Neural progenitor cell (in vitro differentiated cells): ENCODE results near the gene CPT1B. TPM values are rescaled to one million over a fixed set of nuclear protein-coding genes. Genes with fewer than 3 reads are reported as not detected.
"Not testable (repeated sequence)": the region's sequence is repeated elsewhere in the genome, so short reads cannot be mapped to it uniquely, and the experiment has no call there.

Source experiments
- DNase-seq: peaks from one replicate; pipeline ENCODE4 v3.0.0-alpha.2; 2016; ENCODE audit warnings: low spot score
- H2AFZ ChIP-seq: fragments of 200-600 bp; sonication (generic); replicated peaks from 2 replicates; pipeline ENCODE4 v1.6.1; 2016; ENCODE audit warnings: antibody characterized with exemption
- H3F3A ChIP-seq: fragments of 200-600 bp; sonication (generic); 2 replicates; pipeline ENCODE4 v1.6.1; 2016; ENCODE audit warnings: antibody characterized with exemption, low read depth
- H3K27ac ChIP-seq: fragments of 200-600 bp; sonication (generic); 2 replicates; pipeline ENCODE4 v1.5.1; 2016; ENCODE audit warnings: mild to moderate bottlenecking
- H3K27me3 ChIP-seq: fragments of 200-600 bp; sonication (generic); 2 replicates; pipeline ENCODE4 v1.6.1; 2016; ENCODE audit warnings: mild to moderate bottlenecking, moderate library complexity
- H3K36me3 ChIP-seq: fragments of 200-600 bp; sonication (generic); 2 replicates; pipeline ENCODE4 v1.5.1; 2016
- H3K4me1 ChIP-seq: fragments of 200-600 bp; sonication (generic); 2 replicates; pipeline ENCODE4 v1.6.1; 2016; ENCODE audit warnings: mixed run types
- H3K4me2 ChIP-seq: fragments of 200-600 bp; sonication (generic); 2 replicates; pipeline ENCODE4 v1.6.1; 2016
- H3K4me3 ChIP-seq: fragments of 200-600 bp; sonication (generic); 2 replicates; pipeline ENCODE4 v1.5.1; 2016
- H3K79me2 ChIP-seq: fragments of 200-600 bp; sonication (generic); 2 replicates; pipeline ENCODE4 v1.6.1; 2016; ENCODE audit warnings: low read depth
- H3K9ac ChIP-seq: fragments of 200-600 bp; sonication (generic); 2 replicates; pipeline ENCODE4 v1.6.1; 2016
- H3K9me3 ChIP-seq: fragments of 200-600 bp; sonication (generic); 2 replicates; pipeline ENCODE4 v1.5.1; 2016; ENCODE audit warnings: low read depth
- H4K20me1 ChIP-seq: fragments of 200-600 bp; sonication (generic); 2 replicates; pipeline ENCODE4 v1.6.1; 2016; ENCODE audit warnings: low read depth
- H3K27ac Mint-ChIP-seq: 3 replicates; pipeline ENCODE4 v1.8.0; 2021; ENCODE audit warnings: mixed read lengths
- H3K27me3 Mint-ChIP-seq: 2 replicates; pipeline ENCODE4 v1.8.0; 2022; ENCODE audit warnings: low read depth, mild to moderate bottlenecking, inconsistent platforms, moderate library complexity, mixed read lengths; ENCODE audit not compliant: insufficient read depth
- H3K36me3 Mint-ChIP-seq: 3 replicates; pipeline ENCODE4 v1.8.0; 2021; ENCODE audit warnings: mixed read lengths
- H3K4me1 Mint-ChIP-seq: 3 replicates; pipeline ENCODE4 v1.8.0; 2021; ENCODE audit warnings: mixed read lengths
- H3K4me3 Mint-ChIP-seq: 3 replicates; pipeline ENCODE4 v1.8.0; 2021; ENCODE audit warnings: mild to moderate bottlenecking, moderate library complexity, mixed read lengths
- H3K9me3 Mint-ChIP-seq: 3 replicates; pipeline ENCODE4 v1.8.0; 2020; ENCODE audit warnings: mixed read lengths
- EZH2 ChIP-seq: fragments of 200-600 bp; sonication (generic); IDR thresholded peaks from 2 replicates; pipeline ENCODE4 v1.6.1; 2017; ENCODE audit warnings: antibody characterized with exemption, mild to moderate bottlenecking, moderate library complexity
- EZH2phosphoT487 ChIP-seq: fragments of 200-600 bp; sonication (generic); IDR thresholded peaks from 2 replicates; pipeline ENCODE4 v1.6.1; 2017; ENCODE audit warnings: antibody characterized with exemption
- total RNA-seq: library from RNA; depleted of rRNA; stranded (reverse); fragments of >200 nt; gene quantifications from 2 replicates; pipeline ENCODE4 v1.2.3, GENCODE V29; 2015; ENCODE audit warnings: low replicate concordance
- TF ChIP-seq, protein P1 (sequence below): fragments of 200-600 bp; sonication (generic); IDR thresholded peaks from 2 replicates; pipeline ENCODE4 v1.5.1; 2017; ENCODE audit warnings: antibody characterized with exemption, mild to moderate bottlenecking

The CPT1B gene
- total RNA-seq, 1 donor from 2014 or later, result 33.9 TPM

DNA sequence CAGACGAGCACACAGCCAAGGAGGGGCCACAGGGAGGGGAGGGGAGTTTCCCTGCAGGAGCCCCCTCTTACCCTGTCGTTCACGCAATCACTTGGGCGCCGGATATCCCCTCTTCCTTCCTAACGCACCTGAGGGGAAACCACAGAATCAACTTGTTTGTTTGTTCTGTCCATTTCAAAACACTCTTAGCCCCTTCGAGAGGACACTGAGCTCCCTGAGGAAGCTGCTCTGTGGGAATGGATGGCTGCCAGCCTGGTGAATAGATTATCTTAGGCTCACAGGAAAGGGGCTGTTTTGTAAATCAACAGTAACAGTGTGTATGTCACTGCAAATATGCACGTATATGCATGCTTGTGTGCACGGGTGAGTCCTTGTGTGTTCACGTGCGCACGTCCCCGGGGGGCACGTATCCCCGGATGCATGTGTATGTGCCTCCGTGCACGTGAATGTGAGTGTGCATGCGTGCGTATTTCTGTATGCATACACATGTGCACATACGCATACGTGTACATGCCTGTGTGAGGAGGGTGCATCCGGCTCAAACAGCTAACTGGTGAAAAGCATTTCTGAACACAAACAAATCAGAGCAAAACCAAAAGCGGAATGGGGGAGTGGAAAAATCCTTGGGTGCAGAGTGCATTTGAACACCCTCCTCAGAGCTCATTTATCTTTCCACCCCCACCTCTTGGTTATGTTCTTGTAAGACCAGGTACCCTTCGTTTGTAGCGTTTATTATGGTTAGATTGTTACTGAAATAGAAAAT is 42.5 kb upstream of the CPT1B start:
- Histone ChIP-seq H3K4me1 (peaks cover 20% of the 10 kb centered on the region), H4K20me1 (no peaks in the 10 kb centered on the region), H3K4me3 (peak overlapping the region; percentile 40), H3F3A (peaks cover 19% of the 10 kb centered on the region), H3K27ac (no peak overlapping the region), H3K36me3 (no peaks in the 10 kb centered on the region), H3K4me2 (peak overlapping the region; percentile 64), H3K9ac (no peak overlapping the region), H3K79me2 (no peaks in the 10 kb centered on the region), H2AFZ (no peak overlapping the region), H3K9me3 (no peaks in the 10 kb centered on the region), H3K27me3 (peaks cover 23% of the 10 kb centered on the region)
- H3K36me3 Mint-ChIP-seq, result no peaks in the 10 kb centered on the region
- peaks cover 28% of the 10 kb centered on the region for H3K4me1 Mint-ChIP-seq
- peak overlapping the region; percentile 77 for H3K4me3 Mint-ChIP-seq
- TF ChIP-seq, protein P1, sequence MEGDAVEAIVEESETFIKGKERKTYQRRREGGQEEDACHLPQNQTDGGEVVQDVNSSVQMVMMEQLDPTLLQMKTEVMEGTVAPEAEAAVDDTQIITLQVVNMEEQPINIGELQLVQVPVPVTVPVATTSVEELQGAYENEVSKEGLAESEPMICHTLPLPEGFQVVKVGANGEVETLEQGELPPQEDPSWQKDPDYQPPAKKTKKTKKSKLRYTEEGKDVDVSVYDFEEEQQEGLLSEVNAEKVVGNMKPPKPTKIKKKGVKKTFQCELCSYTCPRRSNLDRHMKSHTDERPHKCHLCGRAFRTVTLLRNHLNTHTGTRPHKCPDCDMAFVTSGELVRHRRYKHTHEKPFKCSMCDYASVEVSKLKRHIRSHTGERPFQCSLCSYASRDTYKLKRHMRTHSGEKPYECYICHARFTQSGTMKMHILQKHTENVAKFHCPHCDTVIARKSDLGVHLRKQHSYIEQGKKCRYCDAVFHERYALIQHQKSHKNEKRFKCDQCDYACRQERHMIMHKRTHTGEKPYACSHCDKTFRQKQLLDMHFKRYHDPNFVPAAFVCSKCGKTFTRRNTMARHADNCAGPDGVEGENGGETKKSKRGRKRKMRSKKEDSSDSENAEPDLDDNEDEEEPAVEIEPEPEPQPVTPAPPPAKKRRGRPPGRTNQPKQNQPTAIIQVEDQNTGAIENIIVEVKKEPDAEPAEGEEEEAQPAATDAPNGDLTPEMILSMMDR, result peak; percentile 79
- no peak for TF ChIP-seq EZH2phosphoT487
- peaks cover 5% of the 10 kb centered on the region for H3K27me3 Mint-ChIP-seq
- peaks cover 1% of the 10 kb centered on the region for H3K9me3 Mint-ChIP-seq
- peak; percentile 90 for DNase-seq
- H3K27ac Mint-ChIP-seq, result no peak overlapping the region

DNA sequence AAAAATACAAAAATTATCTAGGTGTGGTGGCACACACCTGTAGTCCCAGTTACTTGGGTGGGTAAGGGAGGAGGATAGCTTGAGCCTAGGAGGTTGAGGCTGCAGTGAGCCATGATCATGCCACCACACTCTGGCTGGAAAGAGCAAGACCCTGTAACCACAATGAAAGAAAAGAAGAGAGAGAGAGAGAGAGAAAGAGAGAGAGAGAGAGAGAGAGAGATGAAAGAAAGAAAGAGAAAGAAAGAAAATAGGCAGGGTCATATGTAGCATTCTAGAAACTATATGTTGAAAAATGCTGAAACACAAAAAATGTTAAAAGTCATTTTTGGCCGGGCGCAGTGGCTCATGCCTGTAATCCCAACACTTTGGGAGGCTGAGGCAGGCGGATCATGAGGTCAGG is 36.1 kb upstream of the CPT1B start:
- H3K4me3 Mint-ChIP-seq, H3F3A ChIP-seq, DNase-seq, H3K36me3 Mint-ChIP-seq, H3K9me3 Mint-ChIP-seq, H3K36me3 ChIP-seq, H3K4me3 ChIP-seq, H4K20me1 ChIP-seq, H3K4me1 ChIP-seq, H3K27me3 Mint-ChIP-seq, H3K27ac ChIP-seq, H3K9me3 ChIP-seq, H3K4me1 Mint-ChIP-seq, H3K9ac ChIP-seq, H3K79me2 ChIP-seq, H3K27ac Mint-ChIP-seq, H3K4me2 ChIP-seq, H2AFZ ChIP-seq: not testable (repeated sequence)
- peaks cover 26% of the 10 kb centered on the region for H3K27me3 ChIP-seq

DNA sequence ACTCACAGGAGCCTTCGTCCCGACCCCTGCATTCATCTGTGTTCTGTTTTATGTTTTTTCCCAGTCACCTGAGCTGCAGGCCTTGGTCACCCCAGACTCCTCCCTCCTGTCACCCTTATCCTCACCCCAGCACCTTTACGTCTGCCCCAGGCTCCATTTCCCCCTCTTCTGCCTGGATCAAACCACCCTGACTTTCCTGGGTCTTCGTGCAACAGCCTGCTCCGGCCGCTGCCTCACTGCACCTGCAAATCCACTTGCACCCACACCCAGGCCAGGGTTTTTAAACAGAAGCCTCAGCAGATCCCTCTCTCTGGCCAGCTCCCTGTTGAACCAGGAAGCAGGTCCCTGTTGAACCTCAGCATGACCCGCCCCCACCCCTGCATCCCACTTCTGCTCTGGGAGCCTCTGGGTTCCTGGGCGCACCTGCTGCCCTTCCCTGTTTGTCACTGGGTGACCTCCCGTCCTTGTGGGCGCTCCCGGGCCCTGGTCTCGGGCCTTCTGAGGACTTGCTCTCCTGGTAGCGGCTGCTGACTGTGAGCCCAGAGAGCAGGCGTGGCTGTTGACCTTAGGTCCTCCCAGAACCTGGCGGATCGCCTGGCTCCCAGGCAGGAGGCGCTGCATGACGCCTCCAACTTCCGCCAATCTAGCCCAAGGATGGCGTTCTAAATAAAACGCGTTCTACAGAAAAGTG is 35.2 kb upstream of the CPT1B start:
- no peaks in the 10 kb centered on the region for H3K4me1 ChIP-seq
- no peaks in the 10 kb centered on the region for H3K9me3 ChIP-seq
- no peak overlapping the region for H3K4me2 ChIP-seq
- H4K20me1 ChIP-seq, result no peaks in the 10 kb centered on the region
- no peak overlapping the region for H3K4me3 ChIP-seq
- Mint-ChIP-seq H3K9me3 (peaks cover 3% of the 10 kb centered on the region), H3K36me3 (peaks cover 1% of the 10 kb centered on the region), H3K4me3 (peak overlapping the region; percentile 22), H3K27me3 (no peaks in the 10 kb centered on the region), H3K27ac (no peak overlapping the region), H3K4me1 (peaks cover 3% of the 10 kb centered on the region)
- peaks cover 8% of the 10 kb centered on the region for H3F3A ChIP-seq
- H3K27me3 ChIP-seq, result peaks cover 25% of the 10 kb centered on the region
- TF ChIP-seq EZH2phosphoT487 (no peak), EZH2 (no peak)
- TF ChIP-seq, protein P1, result no peak
- H3K36me3 ChIP-seq, result no peaks in the 10 kb centered on the region
- H3K79me2 ChIP-seq, result no peaks in the 10 kb centered on the region
- no peak for DNase-seq
- no peak overlapping the region for H2AFZ ChIP-seq
- no peak overlapping the region for H3K27ac ChIP-seq
- H3K9ac ChIP-seq, result no peak overlapping the region
